Measurements from ENCODE around the gene LYZ.
"Not testable (repeated sequence)": the region's sequence is repeated elsewhere in the genome, so short reads cannot be mapped to it uniquely, and the experiment has no call there.

LYZ gene

DNA sequence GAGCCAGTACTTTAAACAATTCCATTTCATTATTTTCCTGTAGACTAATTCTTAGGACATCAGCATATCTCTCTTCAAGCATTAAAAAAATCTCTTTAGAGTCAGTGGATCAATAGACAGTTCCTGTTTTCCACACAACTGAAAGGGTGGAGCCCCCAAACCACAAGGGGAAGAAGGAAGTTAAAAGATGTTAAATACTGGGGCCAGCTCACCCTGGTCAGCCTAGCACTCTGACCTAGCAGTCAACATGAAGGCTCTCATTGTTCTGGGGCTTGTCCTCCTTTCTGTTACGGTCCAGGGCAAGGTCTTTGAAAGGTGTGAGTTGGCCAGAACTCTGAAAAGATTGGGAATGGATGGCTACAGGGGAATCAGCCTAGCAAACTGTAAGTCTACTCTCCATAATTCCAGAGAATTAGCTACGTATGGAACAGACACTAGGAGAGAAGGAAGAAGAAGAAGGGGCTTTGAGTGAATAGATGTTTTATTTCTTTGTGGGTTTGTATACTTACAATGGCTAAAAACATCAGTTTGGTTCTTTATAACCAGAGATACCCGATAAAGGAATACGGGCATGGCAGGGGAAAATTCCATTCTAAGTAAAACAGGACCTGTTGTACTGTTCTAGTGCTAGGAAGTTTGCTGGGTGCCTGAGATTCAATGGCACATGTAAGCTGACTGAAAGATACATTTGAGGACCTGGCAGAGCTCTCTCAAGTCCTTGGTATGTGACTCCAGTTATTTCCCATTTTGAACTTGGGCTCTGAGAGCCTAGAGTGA, at the start of gene LYZ:
TSS of gene LYZ (plus strand) at position 220 of the 777 bp plus-strand sequence. CDS start at position 248, 28 bp downstream.
- Mint-ChIP-seq H3K27ac (no peak within 1 kb of the TSS), H3K9me3 (no peaks in the 10 kb centered on the region), H3K4me3 (no peak within 1 kb of the TSS), H3K4me1 (no peaks in the 10 kb centered on the region), H3K36me3 (no peaks in the 10 kb centered on the region)
- DNase-seq (ENCODE audit: low spot score in 2 of 2), result no peak
- no peak for ATAC-seq

DNA sequence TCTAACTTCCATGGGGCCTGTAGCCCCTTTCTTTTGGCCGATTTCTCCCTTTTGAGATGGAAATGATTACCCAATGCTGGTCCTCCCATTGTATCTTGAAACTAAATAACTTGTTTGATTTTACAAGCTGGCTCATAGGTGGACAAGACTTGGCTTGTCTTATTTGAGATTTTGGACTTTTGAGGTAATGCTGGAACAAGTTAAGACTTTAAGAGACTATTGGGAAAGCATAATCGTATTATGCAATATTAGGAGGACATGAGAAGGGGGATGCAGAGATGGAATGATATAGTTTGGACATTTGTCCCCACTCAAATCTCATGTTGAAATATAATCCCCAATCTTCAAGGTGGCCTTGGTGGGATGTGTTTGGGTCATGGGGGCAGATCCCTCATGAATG, 49.2 kb upstream of the LYZ start:
- Mint-ChIP-seq H3K4me3 (no peak overlapping the region), H3K36me3 (no peaks in the 10 kb centered on the region), H3K9me3 (no peaks in the 10 kb centered on the region), H3K27ac (no peak overlapping the region), H3K4me1 (no peaks in the 10 kb centered on the region)
- ATAC-seq (no peak), DNase-seq (ENCODE audit: low spot score in 2 of 2) (no peak)

DNA sequence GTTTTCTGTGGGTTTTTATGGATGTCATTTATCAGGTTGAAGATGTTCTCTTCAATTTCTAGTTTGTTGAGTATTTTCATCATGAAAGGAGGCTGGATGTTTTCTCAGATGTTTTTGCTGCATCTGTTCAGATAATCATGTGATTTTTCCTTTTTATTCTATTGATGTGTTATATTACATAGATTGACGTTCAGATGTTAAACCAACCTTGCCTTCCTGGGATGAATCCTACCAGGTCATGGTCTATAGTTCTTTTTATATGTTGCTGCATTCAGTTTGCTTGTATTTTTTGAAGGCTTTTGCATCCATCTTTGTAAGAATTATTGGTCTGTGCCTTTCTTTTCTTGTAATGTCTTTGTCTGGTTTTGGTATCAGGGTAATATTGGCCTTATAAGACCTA, 43.9 kb upstream of the LYZ start:
- peaks cover 8% of the 10 kb centered on the region for H3K9me3 Mint-ChIP-seq
- no peaks in the 10 kb centered on the region for H3K36me3 Mint-ChIP-seq
- no peak overlapping the region for H3K27ac Mint-ChIP-seq
- ATAC-seq, result no peak
- no peak for DNase-seq (ENCODE audit: low spot score in 2 of 2)
- H3K4me3 Mint-ChIP-seq, result no peak overlapping the region
- H3K4me1 Mint-ChIP-seq, result no peaks in the 10 kb centered on the region

DNA sequence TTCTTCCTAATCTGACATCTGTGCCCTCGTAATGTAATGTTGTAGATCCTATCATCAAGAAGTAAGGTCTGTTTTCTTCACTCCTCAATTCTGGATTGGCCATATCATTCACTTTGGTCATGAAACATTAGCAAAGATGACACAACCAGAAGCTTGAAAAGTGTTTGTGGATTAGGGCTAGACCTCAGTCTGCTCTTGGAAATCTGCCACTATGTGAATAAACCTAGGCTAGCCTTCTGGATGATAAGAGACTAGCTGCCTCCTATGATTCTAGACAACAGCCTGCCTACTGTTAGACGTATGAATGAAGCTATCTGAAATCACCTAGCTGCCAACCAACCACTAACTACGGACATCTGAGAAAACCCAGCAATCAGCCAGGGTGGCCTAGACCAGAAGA, 38.7 kb upstream of the LYZ start:
- H3K36me3 Mint-ChIP-seq, result no peaks in the 10 kb centered on the region
- H3K4me3 Mint-ChIP-seq, result no peak overlapping the region
- no peak overlapping the region for H3K27ac Mint-ChIP-seq
- peaks cover 8% of the 10 kb centered on the region for H3K9me3 Mint-ChIP-seq
- ATAC-seq (no peak), DNase-seq (ENCODE audit: low spot score in 2 of 2) (no peak)
- no peaks in the 10 kb centered on the region for H3K4me1 Mint-ChIP-seq

DNA sequence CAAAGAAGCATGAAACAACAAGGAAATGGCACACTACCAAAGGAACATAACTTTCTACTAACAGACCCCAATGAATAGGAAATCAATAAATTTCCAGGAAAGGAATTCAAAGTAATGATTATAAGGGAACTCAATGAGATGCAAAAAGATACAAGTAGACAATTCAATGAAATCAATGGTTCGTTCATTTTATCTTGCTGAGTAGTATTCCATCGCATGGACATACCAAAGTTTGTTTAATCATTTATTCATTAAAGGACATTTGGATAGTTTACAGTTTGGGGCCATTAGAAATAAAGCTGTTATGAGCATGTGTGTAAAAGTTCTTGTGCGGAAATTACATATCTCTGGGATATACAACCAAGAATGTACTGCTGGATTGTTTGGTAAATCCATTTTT, 35.0 kb upstream of the LYZ start:
- ATAC-seq (no peak), DNase-seq (ENCODE audit: low spot score in 2 of 2) (no peak)
- Mint-ChIP-seq H3K9me3 (no peaks in the 10 kb centered on the region), H3K4me1 (no peaks in the 10 kb centered on the region), H3K36me3 (no peaks in the 10 kb centered on the region), H3K4me3 (no peak overlapping the region), H3K27ac (no peak overlapping the region)

DNA sequence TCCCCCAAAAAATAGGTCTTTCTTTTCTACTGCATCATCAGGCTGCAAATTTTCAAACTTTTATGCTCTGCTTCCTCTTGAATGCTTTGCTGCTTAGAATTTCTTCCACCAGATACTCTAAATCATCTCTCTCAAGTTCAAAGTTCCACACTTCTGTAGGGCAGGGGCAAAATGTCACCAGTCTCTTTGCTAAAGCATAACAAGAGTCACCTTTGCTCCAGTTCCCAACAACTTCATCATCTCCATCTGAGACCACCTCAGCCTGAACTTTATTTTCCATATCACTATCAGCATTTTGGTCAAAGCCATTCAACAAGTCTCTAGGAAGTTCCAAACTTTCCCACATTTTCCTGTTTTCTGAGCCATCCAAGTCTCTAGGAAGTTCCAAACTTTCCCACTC, 31.4 kb upstream of the LYZ start:
- not testable (repeated sequence) for ATAC-seq; DNase-seq (ENCODE audit: low spot score in 2 of 2); H3K27ac Mint-ChIP-seq; H3K4me1 Mint-ChIP-seq; H3K9me3 Mint-ChIP-seq; H3K36me3 Mint-ChIP-seq; H3K4me3 Mint-ChIP-seq

DNA sequence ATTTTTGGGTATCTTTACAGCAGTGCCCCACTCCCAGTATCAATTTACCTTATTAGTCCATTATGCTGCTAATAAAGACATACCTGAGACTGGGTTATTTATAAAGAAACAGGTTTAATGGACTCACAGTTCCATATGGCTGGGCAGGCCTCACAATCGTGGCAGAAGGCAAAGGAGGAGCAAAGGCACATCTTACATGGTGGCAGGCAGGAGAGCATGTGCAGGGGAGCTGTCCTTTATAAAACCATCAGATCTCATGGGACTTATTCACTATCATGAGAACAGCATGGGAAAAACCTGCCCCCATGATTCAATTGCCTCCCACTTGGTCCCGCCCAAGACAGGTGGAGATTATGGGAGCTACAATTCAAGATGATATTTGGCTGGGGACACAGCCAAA, 30.9 kb upstream of the LYZ start:
- not testable (repeated sequence) for H3K27ac Mint-ChIP-seq; ATAC-seq; H3K4me1 Mint-ChIP-seq; H3K9me3 Mint-ChIP-seq; H3K4me3 Mint-ChIP-seq; H3K36me3 Mint-ChIP-seq; DNase-seq (ENCODE audit: low spot score in 2 of 2)

DNA sequence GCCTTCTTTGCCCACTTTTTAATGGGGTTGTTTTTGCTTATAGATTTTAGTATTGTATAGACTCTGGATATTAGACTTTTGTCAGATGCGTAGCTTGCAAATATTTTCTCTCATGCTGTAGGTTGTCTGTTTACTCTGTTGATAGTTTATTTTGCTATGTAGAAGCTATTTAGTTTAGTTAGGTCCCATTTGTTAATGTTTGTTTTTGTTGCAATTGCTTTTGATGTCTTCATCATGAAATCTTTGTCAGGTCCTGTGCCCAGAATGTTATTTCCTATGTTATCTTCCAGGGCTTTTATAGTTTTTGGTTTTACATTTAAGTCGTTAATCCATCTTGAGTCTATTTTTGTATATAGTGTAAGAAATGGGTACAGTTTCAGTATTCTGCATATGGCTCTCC, 30.0 kb upstream of the LYZ start:
- Mint-ChIP-seq H3K9me3 (no peaks in the 10 kb centered on the region), H3K4me3 (no peak overlapping the region), H3K36me3 (no peaks in the 10 kb centered on the region), H3K27ac (no peak overlapping the region), H3K4me1 (no peaks in the 10 kb centered on the region)
- ATAC-seq (no peak), DNase-seq (ENCODE audit: low spot score in 2 of 2) (no peak)

DNA sequence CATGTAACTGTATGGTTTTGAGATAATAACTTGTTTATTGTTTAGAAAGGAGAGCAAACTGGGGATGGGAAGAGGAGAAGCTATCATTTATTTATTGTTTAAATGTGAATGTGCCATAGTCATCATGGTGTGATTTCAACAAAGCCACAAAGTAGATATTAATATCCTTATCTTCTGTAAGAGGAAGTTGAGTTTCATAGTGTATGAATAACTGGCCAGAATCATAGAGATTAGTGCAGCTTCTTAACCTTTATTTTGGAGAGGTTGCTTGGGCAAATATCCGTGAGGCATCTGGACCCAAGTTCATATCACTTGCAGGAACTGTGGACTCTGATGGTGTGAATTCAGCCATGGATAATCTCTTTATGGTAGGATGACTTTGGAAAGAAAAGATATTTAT, 26.8 kb upstream of the LYZ start:
- H3K27ac Mint-ChIP-seq, result no peak overlapping the region
- H3K4me3 Mint-ChIP-seq, result no peak overlapping the region
- no peaks in the 10 kb centered on the region for H3K9me3 Mint-ChIP-seq
- no peaks in the 10 kb centered on the region for H3K36me3 Mint-ChIP-seq
- no peak for DNase-seq (ENCODE audit: low spot score in 2 of 2)
- no peak for ATAC-seq
- no peaks in the 10 kb centered on the region for H3K4me1 Mint-ChIP-seq

DNA sequence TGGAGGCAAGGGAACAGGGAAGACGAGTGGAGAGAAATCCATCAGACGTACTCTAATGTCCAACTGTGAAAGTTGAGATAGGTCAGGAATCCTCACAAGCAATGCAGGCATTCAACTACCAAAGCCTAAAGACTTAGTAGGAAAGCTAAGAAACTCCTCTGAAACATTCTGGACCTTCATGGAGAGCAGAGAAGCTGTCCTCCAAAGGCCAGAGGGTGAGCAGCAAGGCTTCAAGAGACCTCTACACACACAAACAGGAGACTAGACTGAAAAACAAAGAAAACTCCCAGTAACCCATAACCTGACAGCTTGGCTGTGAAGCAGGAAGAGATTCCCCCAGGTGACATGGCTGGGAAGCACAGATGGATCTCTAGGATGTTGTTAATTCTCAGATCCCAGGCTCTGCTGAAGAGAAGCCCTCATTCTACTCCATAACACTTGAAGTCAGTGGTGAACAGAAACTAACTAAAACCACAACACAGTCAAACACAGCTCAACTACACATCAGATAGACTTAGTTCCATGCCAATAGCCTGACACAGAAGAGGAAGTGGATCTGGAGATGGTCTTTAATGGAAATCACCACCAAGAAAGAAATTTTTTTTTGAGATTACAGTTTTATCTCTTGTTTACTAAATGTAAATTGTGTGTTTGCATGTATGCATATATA, 23.2 kb upstream of the LYZ start:
- H3K27ac Mint-ChIP-seq, result no peak overlapping the region
- no peaks in the 10 kb centered on the region for H3K36me3 Mint-ChIP-seq
- no peak overlapping the region for H3K4me3 Mint-ChIP-seq
- no peaks in the 10 kb centered on the region for H3K9me3 Mint-ChIP-seq
- no peak for DNase-seq (ENCODE audit: low spot score in 2 of 2)
- peak; percentile 49 for ATAC-seq
- H3K4me1 Mint-ChIP-seq, result peaks cover 7% of the 10 kb centered on the region

DNA sequence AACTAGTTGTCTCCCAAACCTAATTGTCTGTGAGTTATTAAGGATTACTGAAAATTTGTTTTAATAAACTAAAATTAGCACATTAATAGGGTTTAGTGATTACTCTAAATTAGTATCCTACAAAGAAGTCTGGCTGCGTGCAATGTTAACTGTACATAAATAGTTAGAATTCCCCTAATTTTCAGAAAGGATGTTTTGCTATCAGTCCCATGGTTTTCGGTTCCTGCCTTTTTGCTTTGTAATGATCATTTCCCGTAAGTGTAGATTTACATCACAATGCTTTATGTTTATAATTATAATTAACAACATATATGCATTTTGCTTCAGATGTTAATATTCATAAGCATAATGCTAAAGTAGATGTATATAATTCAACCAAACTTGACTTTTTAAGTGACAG, 19.8 kb upstream of the LYZ start:
- no peak for ATAC-seq
- H3K36me3 Mint-ChIP-seq, result no peaks in the 10 kb centered on the region

DNA sequence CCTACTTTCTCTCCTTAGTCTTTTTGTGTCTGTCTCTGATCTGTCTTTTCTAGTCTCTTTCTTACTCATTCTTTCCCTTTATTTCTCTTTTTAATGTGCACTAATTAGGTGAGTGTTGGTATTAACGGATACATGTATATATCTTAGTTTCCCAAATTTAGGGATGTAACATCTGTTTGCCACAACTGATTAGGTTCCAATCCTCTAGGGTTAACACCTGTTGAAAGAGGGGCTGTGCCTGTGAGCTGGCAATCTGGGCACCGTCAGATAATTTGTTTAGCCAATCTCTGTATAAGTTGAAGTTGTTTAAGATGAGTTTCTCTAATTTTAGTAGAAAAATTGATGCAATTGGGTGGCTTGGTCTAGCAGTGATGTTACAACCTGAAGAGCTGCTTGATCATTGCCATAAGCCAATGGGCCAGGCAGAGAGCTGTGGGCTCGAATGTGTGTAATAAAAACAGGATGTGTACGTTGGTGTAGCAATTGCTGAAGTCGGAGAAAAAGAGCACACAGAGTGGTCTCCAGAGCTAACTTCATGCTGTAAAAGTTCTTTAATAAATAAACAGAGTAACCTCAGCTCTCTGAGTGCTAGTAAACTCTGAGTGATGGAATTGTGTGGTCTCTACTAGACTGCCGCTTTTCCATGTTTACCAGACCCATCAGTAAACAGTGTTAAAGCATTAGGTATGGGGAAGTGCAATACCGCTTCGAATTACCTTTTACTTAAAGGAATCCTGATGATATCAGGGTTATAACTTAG, 18.3 kb upstream of the LYZ start:
- peak overlapping the region; percentile 63 for H3K27ac Mint-ChIP-seq
- ATAC-seq (peak; percentile 43), DNase-seq (ENCODE audit: low spot score in 2 of 2) (no peak)
- no peaks in the 10 kb centered on the region for H3K36me3 Mint-ChIP-seq
- peak overlapping the region; percentile 76 for H3K4me3 Mint-ChIP-seq
- peaks cover 13% of the 10 kb centered on the region for H3K4me1 Mint-ChIP-seq
- no peaks in the 10 kb centered on the region for H3K9me3 Mint-ChIP-seq

More for the DNA sequence above, 19.8 kb upstream of the LYZ start:
- no peaks in the 10 kb centered on the region for H3K9me3 Mint-ChIP-seq
- peaks cover 13% of the 10 kb centered on the region for H3K4me1 Mint-ChIP-seq
- no peak overlapping the region for H3K4me3 Mint-ChIP-seq
- peak overlapping the region; percentile 40 for H3K27ac Mint-ChIP-seq
- DNase-seq (ENCODE audit: low spot score in 2 of 2), result no peak

DNA sequence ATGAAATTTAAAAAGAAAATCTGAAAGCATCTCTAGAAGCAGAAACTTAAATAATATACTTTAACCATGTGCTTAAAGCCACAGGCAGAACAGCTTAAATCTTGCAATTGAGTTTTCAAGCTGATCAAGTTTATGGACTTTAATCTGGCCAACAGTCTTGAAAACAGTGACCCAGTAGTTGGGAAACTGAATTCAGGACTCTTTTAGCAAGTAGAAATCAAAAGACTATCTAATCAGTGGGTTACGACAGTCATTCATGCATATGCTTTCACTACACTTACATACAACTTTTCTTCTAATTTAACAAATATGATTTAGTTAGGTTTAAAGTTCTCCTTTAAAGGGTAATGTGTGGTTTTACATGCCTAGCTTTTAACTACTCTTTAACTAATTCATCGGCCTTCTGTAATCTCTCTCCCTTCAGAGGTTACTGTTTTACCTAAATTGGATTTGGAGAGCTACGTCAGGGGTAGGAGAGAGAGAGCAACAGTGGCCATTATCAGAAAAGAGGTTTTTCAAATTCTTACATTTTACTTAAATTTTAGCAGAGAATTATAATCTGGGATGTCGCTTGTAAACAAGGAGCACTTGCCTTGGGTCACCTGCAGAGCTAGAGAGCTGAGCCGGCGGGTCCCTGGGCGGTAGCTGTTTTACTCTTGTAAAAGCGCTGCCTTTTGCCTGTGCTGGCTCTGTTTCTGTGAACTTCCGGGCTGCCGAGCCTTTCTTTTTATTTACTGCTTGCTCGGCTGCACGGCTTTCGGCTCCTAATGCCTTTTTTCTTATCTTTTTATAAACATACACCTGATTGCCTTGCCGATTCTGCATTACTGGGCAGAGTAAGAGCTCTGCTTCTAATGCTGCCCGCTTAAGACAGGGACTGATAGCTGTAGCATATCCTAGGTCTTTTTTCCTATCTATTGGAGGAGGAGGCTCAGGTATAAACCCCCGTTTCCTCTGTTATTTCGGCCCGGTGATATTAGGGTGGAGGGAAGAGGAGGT, 17.4 kb upstream of the LYZ start:
- peak overlapping the region; percentile 76 for H3K4me3 Mint-ChIP-seq
- DNase-seq (ENCODE audit: low spot score in 2 of 2) (peak; percentile 31 to 73), ATAC-seq (peak; percentile 82)
- H3K4me1 Mint-ChIP-seq, result peaks cover 13% of the 10 kb centered on the region
- no peaks in the 10 kb centered on the region for H3K9me3 Mint-ChIP-seq
- H3K36me3 Mint-ChIP-seq, result no peaks in the 10 kb centered on the region
- H3K27ac Mint-ChIP-seq, result peak overlapping the region; percentile 63

DNA sequence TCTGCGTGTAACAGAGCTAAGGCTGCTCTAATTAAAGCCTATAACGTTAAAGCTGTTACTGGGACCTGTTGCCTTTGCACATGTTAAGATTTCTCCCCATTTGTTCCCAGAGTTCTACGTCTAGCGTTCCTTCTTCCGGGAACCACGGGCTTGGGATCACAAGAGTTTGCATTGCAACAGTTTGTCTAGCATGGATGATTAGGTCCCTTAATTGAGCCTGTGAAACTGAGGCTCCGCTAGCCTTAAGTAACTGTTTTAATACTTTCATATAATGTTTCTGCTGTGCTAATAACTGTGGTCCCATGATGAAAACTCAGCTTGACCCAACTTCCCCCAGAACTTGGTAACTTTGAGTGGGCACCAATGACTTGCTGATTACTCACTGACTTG, 16.7 kb upstream of the LYZ start:
- H3K27ac Mint-ChIP-seq, result peak overlapping the region; percentile 63

More for the DNA sequence above, 16.7 kb upstream of the LYZ start:
- ATAC-seq (no peak), DNase-seq (ENCODE audit: low spot score in 2 of 2) (no peak)
- Mint-ChIP-seq H3K4me1 (peaks cover 13% of the 10 kb centered on the region), H3K4me3 (peak overlapping the region; percentile 76), H3K9me3 (no peaks in the 10 kb centered on the region), H3K36me3 (no peaks in the 10 kb centered on the region)
